ENCODE measurements around the gene DUOX1. TPM values are rescaled to one million over a fixed set of nuclear protein-coding genes. Genes with fewer than 3 reads are reported as not detected.

Gene DUOX1
- polyA plus RNA-seq, 1 of the 3 experiments (the other 2 are of a cell fraction) = not detected

DNA sequence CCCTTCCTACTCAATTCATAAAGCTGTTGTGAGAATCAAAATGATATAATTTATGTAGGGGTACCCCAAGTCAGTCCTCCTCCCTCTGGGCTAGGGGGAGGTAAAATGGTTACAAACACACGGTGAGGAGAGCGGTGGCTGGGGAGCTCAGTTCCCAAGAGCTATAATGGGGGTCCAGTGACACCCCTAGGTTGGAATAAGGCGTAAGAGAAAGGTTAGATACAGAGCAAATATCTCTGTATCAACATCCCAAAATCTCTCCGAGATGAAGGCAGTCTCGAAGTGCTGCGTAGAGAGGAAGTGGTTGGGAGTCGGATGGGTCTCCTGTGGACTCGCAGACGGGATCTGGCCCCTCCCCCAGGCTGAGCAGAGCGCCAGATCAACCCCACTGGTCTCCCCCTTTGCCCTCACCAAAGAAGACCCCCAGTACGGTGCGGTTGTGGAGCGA, 17.6 kb upstream of the DUOX1 start:
- H3K27me3 ChIP-seq (ENCODE audit: insufficient read depth) = peaks cover 57% of the 10 kb centered on the region
- CTCF ChIA-PET = interaction anchor here (0.6 to 2.1 kb wide), 7 partner anchors 9 to 346 kb away, joined by 3 to 5 read pairs (median 4); no protein-coding TSS in a partner anchor
- POLR2A ChIA-PET = interaction anchor here (0.7 kb wide), 1 partner anchor 16 kb away, joined by 3 read pairs; no protein-coding TSS in a partner anchor
- no peak overlapping the region for H3K4me2 ChIP-seq
- H3K9me3 ChIP-seq = no peaks in the 10 kb centered on the region
- TF ChIP-seq RFX5 (IDR thresholded peaks at IDR 0.05; ENCODE audit: low read length) = no peak
- TF ChIP-seq, protein P1, sequence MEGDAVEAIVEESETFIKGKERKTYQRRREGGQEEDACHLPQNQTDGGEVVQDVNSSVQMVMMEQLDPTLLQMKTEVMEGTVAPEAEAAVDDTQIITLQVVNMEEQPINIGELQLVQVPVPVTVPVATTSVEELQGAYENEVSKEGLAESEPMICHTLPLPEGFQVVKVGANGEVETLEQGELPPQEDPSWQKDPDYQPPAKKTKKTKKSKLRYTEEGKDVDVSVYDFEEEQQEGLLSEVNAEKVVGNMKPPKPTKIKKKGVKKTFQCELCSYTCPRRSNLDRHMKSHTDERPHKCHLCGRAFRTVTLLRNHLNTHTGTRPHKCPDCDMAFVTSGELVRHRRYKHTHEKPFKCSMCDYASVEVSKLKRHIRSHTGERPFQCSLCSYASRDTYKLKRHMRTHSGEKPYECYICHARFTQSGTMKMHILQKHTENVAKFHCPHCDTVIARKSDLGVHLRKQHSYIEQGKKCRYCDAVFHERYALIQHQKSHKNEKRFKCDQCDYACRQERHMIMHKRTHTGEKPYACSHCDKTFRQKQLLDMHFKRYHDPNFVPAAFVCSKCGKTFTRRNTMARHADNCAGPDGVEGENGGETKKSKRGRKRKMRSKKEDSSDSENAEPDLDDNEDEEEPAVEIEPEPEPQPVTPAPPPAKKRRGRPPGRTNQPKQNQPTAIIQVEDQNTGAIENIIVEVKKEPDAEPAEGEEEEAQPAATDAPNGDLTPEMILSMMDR (IDR thresholded peaks at IDR 0.05) = no peak
- TF ChIP-seq SMC3 (IDR thresholded peaks at IDR 0.05; ENCODE audit: low read depth, low read length) = no peak
- TF ChIP-seq RXRA (IDR thresholded peaks at IDR 0.05; ENCODE audit: borderline replicate concordance, low read depth) = no peak
- TF ChIP-seq EZH2phosphoT487 (IDR thresholded peaks at IDR 0.05; ENCODE audit: borderline replicate concordance, low read depth) = no peak
- H4K20me1 ChIP-seq (ENCODE audit: insufficient read depth) = no peaks in the 10 kb centered on the region
- no peak for DNase-seq
- peaks cover 0 to 20% of the 10 kb centered on the region in 2 experiments; a peak in 1 of 4 replicates for H3K4me1 ChIP-seq (ENCODE audit: control insufficient read depth in 1 of 2, insufficient read depth in 2 of 2, low read depth in 1 of 2, low read length in 1 of 2)
- no peak overlapping the region for H3K27ac ChIP-seq (ENCODE audit: low read depth in 2 of 2, low read length in 1 of 2)
- H3K36me3 ChIP-seq (replicated peaks in 1 of 2; ENCODE audit: control insufficient read depth in 1 of 2, insufficient read depth in 2 of 2, low read length in 1 of 2) = no peaks in the 10 kb centered on the region
- H3K4me3 ChIP-seq (ENCODE audit: low read depth in 2 of 2, low read length in 1 of 2) = peak overlapping the region in 1 of 2 experiments; percentile 17; a peak in 1 of 4 replicates
- H3K79me2 ChIP-seq (ENCODE audit: insufficient read depth) = no peaks in the 10 kb centered on the region
- H3F3A ChIP-seq (replicated peaks; ENCODE audit: insufficient read depth) = no peaks in the 10 kb centered on the region
- WGBS (ENCODE audit: low lambda C conversion rate) = 15% methylated on average over 11 of the region's 13 CpGs
- H3K9me2 ChIP-seq = no peaks in the 10 kb centered on the region
- H2AFZ ChIP-seq (ENCODE audit: low read depth) = no peak overlapping the region
- H3K9ac ChIP-seq = no peak overlapping the region

DNA sequence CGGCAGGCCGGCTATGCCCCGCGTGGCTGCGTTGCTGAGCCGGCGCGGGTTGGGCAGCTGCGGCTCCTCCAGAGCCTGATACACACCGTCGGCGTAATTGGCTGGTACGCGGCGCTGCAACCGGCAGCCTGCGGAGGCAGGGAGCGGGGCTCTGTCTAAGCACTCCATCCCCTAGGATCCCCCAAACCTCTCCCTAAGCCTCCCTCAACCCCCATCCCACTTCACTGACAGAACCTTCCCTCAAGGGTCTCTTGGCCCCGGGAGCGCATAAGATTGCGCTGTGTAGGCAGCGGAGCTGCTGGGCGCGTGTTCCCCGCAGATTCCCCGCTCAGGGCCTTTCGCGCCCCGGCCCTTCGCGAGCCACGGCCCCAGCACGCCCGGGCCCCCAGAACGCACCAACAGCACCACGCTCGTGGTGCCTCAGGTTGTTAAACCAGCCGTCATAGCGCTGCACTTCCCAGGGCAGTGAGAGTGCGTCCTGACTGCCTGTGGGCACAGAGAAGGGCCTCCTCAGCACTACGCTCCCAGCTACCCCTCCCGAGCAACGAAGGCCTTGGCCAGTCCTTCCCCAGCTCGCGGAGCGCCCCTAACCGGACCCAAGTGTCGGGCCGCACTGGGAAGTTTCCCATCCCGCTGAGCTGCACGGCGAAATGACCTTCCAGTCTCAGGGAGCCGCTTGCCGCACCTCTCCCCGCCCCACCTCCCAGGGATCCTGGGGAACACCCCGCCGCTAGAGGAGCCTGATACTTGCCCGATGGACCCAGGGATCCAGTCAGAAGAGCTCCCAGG, 17.0 kb upstream of the DUOX1 start:
- Histone ChIP-seq H4K20me1 (ENCODE audit: insufficient read depth) (no peaks in the 10 kb centered on the region), H3K27ac (ENCODE audit: low read depth in 2 of 2, low read length in 1 of 2) (no peak overlapping the region), H3K79me2 (ENCODE audit: insufficient read depth) (no peaks in the 10 kb centered on the region), H3K9me3 (no peaks in the 10 kb centered on the region), H3F3A (replicated peaks; ENCODE audit: insufficient read depth) (no peaks in the 10 kb centered on the region), H3K4me3 (ENCODE audit: low read depth in 2 of 2, low read length in 1 of 2) (peak overlapping the region in 1 of 2 experiments; percentile 17; a peak in 1 of 4 replicates), H3K4me1 (ENCODE audit: control insufficient read depth in 1 of 2, insufficient read depth in 2 of 2, low read depth in 1 of 2, low read length in 1 of 2) (peaks cover 0 to 21% of the 10 kb centered on the region in 2 experiments; a peak in 1 of 4 replicates), H3K9me2 (no peaks in the 10 kb centered on the region), H2AFZ (ENCODE audit: low read depth) (no peak overlapping the region), H3K27me3 (ENCODE audit: insufficient read depth) (peaks cover 57% of the 10 kb centered on the region), H3K9ac (no peak overlapping the region), H3K4me2 (peak overlapping the region; percentile 44; the same call in 1 of the 2 replicates), H3K36me3 (replicated peaks in 1 of 2; ENCODE audit: control insufficient read depth in 1 of 2, insufficient read depth in 2 of 2, low read length in 1 of 2) (no peaks in the 10 kb centered on the region)
- DNase-seq = peak; percentile 73
- no peak for TF ChIP-seq FOXJ3 (CRISPR knock-in tag; IDR thresholded peaks at IDR 0.05)
- TF ChIP-seq RFX5 (IDR thresholded peaks at IDR 0.05; ENCODE audit: low read length) = no peak
- TF ChIP-seq, protein P2, sequence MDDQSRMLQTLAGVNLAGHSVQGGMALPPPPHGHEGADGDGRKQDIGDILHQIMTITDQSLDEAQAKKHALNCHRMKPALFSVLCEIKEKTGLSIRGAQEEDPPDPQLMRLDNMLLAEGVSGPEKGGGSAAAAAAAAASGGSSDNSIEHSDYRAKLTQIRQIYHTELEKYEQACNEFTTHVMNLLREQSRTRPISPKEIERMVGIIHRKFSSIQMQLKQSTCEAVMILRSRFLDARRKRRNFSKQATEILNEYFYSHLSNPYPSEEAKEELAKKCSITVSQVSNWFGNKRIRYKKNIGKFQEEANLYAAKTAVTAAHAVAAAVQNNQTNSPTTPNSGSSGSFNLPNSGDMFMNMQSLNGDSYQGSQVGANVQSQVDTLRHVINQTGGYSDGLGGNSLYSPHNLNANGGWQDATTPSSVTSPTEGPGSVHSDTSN (IDR thresholded peaks at IDR 0.05) = no peak
- no peak for TF ChIP-seq RCOR1 (IDR thresholded peaks at IDR 0.05; ENCODE audit: low read length)
- TF ChIP-seq SMC3 (IDR thresholded peaks at IDR 0.05; ENCODE audit: low read depth, low read length) = no peak
- TF ChIP-seq NRF1 (IDR thresholded peaks at IDR 0.05; ENCODE audit: low read depth, low read length) = no peak
- no peak for TF ChIP-seq ELF1 (IDR thresholded peaks at IDR 0.05)
- TF ChIP-seq EP300 (IDR thresholded peaks at IDR 0.05; ENCODE audit: borderline replicate concordance in 1 of 2, low read depth in 1 of 2, low read length in 1 of 2) = no peak
- no peak for TF ChIP-seq SIN3A (IDR thresholded peaks at IDR 0.05; ENCODE audit: borderline replicate concordance, low read depth, low read length)
- TF ChIP-seq TAF1 (IDR thresholded peaks at IDR 0.05; ENCODE audit: borderline replicate concordance, low read depth, low read length) = no peak
- TF ChIP-seq GATA2 (CRISPR knock-in tag; IDR thresholded peaks at IDR 0.05) = no peak
- TF ChIP-seq GABPA (IDR thresholded peaks at IDR 0.05; ENCODE audit: low read depth) = no peak
- no peak for TF ChIP-seq MXI1 (IDR thresholded peaks at IDR 0.05; ENCODE audit: low read depth, low read length)
- no peak for TF ChIP-seq MAX (IDR thresholded peaks at IDR 0.05; ENCODE audit: low read depth)
- POLR2A ChIA-PET = no interaction called here
- 2% methylated on average over 11 of the region's 58 CpGs for WGBS (ENCODE audit: low lambda C conversion rate)
- CTCF ChIA-PET = interaction anchor here (0.6 to 2.3 kb wide), 10 partner anchors 8 to 345 kb away, joined by 3 to 7 read pairs (median 4); no protein-coding TSS in a partner anchor
